H1 (cell line): ENCODE measurements around the gene COL6A1. TPM values are rescaled to one million over a fixed set of nuclear protein-coding genes. Genes with fewer than 3 reads are reported as not detected.

ENCODE experiments used
- CTCF ChIA-PET: fragments of 300-600 bp; sonication (Branson Sonifier 250); formaldehyde crosslinking; loops from one replicate; lab custom pipeline; 2021; ENCODE audit not compliant: partially characterized antibody; lab: Charles Lee
- POLR2A ChIA-PET: fragments of 300-600 bp; sonication (Branson Sonifier 250); formaldehyde crosslinking; loops from one replicate; lab custom pipeline; 2021; ENCODE audit warnings: inconsistent platforms; ENCODE audit not compliant: partially characterized antibody; lab: Charles Lee
- DNase-seq, 2 experiments: peaks; one replicate each; pipeline versions ENCODE4 v3.0.0 to v3.0.0-alpha.2; 2010 to 2022; ENCODE audit warnings: low spot score in 2 of 2, low read depth in 1 of 2, mixed read lengths in 1 of 2
- FAIRE-seq: peaks from 2 replicates; lab custom pipeline; 2011; peaks lifted over from hg19 to GRCh38; lab: Jason Lieb, UNC
- H2AFZ ChIP-seq: 2 replicates; pipeline ENCODE4 v1.8.1; 2012; ENCODE audit warnings: low read length, inconsistent platforms
- H2AK5ac ChIP-seq: 2 replicates; pipeline ENCODE4 v1.6.1; 2013; ENCODE audit warnings: low read depth, low read length
- H2BK120ac ChIP-seq: replicated peaks from 2 replicates; pipeline ENCODE3; 2013; ENCODE audit warnings: low read depth, low read length, inconsistent platforms
- H2BK12ac ChIP-seq: 2 replicates; pipeline ENCODE4 v1.6.1; 2013; ENCODE audit warnings: low read depth, low read length
- H2BK15ac ChIP-seq: 2 replicates; pipeline ENCODE4 v1.6.1; 2013; ENCODE audit warnings: low read length
- H2BK20ac ChIP-seq: 2 replicates; pipeline ENCODE4 v1.6.1; 2013; ENCODE audit warnings: low read length
- H2BK5ac ChIP-seq: 2 replicates; pipeline ENCODE4 v1.6.1; 2013; ENCODE audit warnings: low read depth, low read length
- H3K14ac ChIP-seq: 2 replicates; pipeline ENCODE4 v1.6.1; 2013; ENCODE audit warnings: inconsistent platforms; ENCODE audit not compliant: insufficient read length
- H3K18ac ChIP-seq: 2 replicates; pipeline ENCODE4 v1.6.1; 2013; ENCODE audit warnings: low read length; ENCODE audit errors: extremely low read depth
- H3K23ac ChIP-seq: 2 replicates; pipeline ENCODE4 v1.6.1; 2013; ENCODE audit warnings: inconsistent platforms; ENCODE audit not compliant: insufficient read length
- H3K23me2 ChIP-seq: 2 replicates; pipeline ENCODE4 v1.6.1; 2013; ENCODE audit warnings: low read depth, low read length
- H3K27ac ChIP-seq: 2 replicates; pipeline ENCODE4 v1.6.1; 2011; ENCODE audit warnings: low read depth, low read length, inconsistent platforms
- H3K27me3 ChIP-seq, 4 experiments: replicated peaks in 1 of 4; 1 replicate in 1 of 4; 2 replicates in 3 of 4; pipeline versions ENCODE4 v1.6.1 to v1.8.1; 2011 to 2013; ENCODE audit warnings: low read length in 3 of 4, mild to moderate bottlenecking in 3 of 4, inconsistent platforms in 2 of 4, mixed read lengths in 2 of 4, moderate library complexity in 1 of 4; ENCODE audit not compliant: control insufficient read depth in 3 of 4, insufficient read depth in 3 of 4; ENCODE audit errors: extremely low read depth in 1 of 4
- H3K36me3 ChIP-seq, 4 experiments: 2 replicates each; pipeline versions ENCODE4 v1.6.1 to v1.8.1; 2011 to 2013; ENCODE audit warnings: mild to moderate bottlenecking in 4 of 4, low read length in 3 of 4, moderate library complexity in 2 of 4, control low read depth in 1 of 4, inconsistent platforms in 1 of 4; ENCODE audit not compliant: insufficient read depth in 4 of 4, control insufficient read depth in 2 of 4
- H3K4ac ChIP-seq: replicated peaks from 2 replicates; pipeline ENCODE3; 2013; ENCODE audit warnings: low read length, low read depth, mixed read lengths, inconsistent platforms; ENCODE audit not compliant: insufficient read length
- H3K4me1 ChIP-seq, 4 experiments: replicated peaks in 1 of 4; 1 replicate in 1 of 4; 2 replicates in 3 of 4; pipeline versions ENCODE4 v1.6.1 to v1.8.1; 2011 to 2013; ENCODE audit warnings: low read length in 3 of 4, inconsistent platforms in 2 of 4, mixed read lengths in 1 of 4; ENCODE audit not compliant: insufficient read depth in 4 of 4, control insufficient read depth in 3 of 4
- H3K4me2 ChIP-seq, 2 experiments: 2 replicates each; pipeline versions ENCODE4 v1.6.1 to v1.8.1; 2011 to 2013; ENCODE audit warnings: low read depth in 2 of 2, low read length in 2 of 2, control low read depth in 1 of 2, inconsistent platforms in 1 of 2, mild to moderate bottlenecking in 1 of 2; ENCODE audit not compliant: insufficient read depth in 1 of 2
- H3K4me3 ChIP-seq, 4 experiments: fragments of 200-600, 300-600 bp in 1 of 4; sonication (generic), shearing (Covaris generic), sonication (Bioruptor Twin) in 1 of 4; 2 replicates each; pipeline versions ENCODE4 v1.5.1 to v1.8.1; 2011 to 2016; ENCODE audit warnings: low read length in 4 of 4, low read depth in 3 of 4, control low read depth in 2 of 4, inconsistent platforms in 2 of 4, mild to moderate bottlenecking in 2 of 4, mixed read lengths in 1 of 4, moderate library complexity in 1 of 4; ENCODE audit not compliant: insufficient read depth in 2 of 4; ENCODE audit errors: extremely low read depth in 1 of 4
- H3K56ac ChIP-seq: replicated peaks from 2 replicates; pipeline ENCODE3; 2013; ENCODE audit warnings: low read depth, mild to moderate bottlenecking, mixed read lengths, low read length, inconsistent platforms; ENCODE audit not compliant: insufficient read length
- H3K79me1 ChIP-seq: 2 replicates; pipeline ENCODE4 v1.6.1; 2013; ENCODE audit warnings: low read depth, low read length, control low read depth
- H3K79me2 ChIP-seq, 2 experiments: 2 replicates each; pipeline versions ENCODE4 v1.6.1 to v1.8.1; 2012 to 2013; ENCODE audit warnings: low read length in 2 of 2, mild to moderate bottlenecking in 2 of 2, inconsistent platforms in 1 of 2; ENCODE audit not compliant: insufficient read depth in 2 of 2, control insufficient read depth in 1 of 2
- H3K9ac ChIP-seq, 4 experiments: replicated peaks in 1 of 4; 1 replicate in 1 of 4; 2 replicates in 3 of 4; pipeline versions ENCODE4 v1.6.1 to v1.8.1; 2011 to 2013; ENCODE audit warnings: low read depth in 3 of 4, low read length in 3 of 4, control low read depth in 2 of 4, mild to moderate bottlenecking in 2 of 4, moderate library complexity in 2 of 4, inconsistent platforms in 1 of 4; ENCODE audit errors: extremely low read depth in 1 of 4
- H3K9me3 ChIP-seq, 2 experiments: 2 replicates each; pipeline versions ENCODE4 v1.6.1 to v1.8.1; 2012 to 2013; ENCODE audit warnings: mild to moderate bottlenecking in 2 of 2, moderate library complexity in 2 of 2, control low read depth in 1 of 2, inconsistent platforms in 1 of 2, low read depth in 1 of 2, low read length in 1 of 2, mixed read lengths in 1 of 2; ENCODE audit not compliant: insufficient read depth in 2 of 2
- H4K20me1 ChIP-seq, 2 experiments: replicated peaks in 1 of 2; 2 replicates each; pipeline versions ENCODE3 to v1.8.1; 2011 to 2013; ENCODE audit warnings: inconsistent platforms in 2 of 2, low read length in 2 of 2, mild to moderate bottlenecking in 1 of 2; ENCODE audit not compliant: insufficient read depth in 2 of 2, control insufficient read depth in 1 of 2
- H4K5ac ChIP-seq: 2 replicates; pipeline ENCODE4 v1.6.1; 2013; ENCODE audit warnings: low read length, low read depth, mixed read lengths, inconsistent platforms; ENCODE audit not compliant: insufficient read length
- H4K8ac ChIP-seq: 2 replicates; pipeline ENCODE4 v1.8.0; 2013; ENCODE audit warnings: mild to moderate bottlenecking, moderate library complexity, low read length, inconsistent platforms; ENCODE audit not compliant: insufficient read depth; ENCODE audit errors: extremely low read depth
- H4K91ac ChIP-seq: replicated peaks from 2 replicates; pipeline ENCODE3; 2013; ENCODE audit warnings: low read length, mixed read lengths, inconsistent platforms; ENCODE audit not compliant: insufficient read length
- BCL11A ChIP-seq, 2 experiments: IDR thresholded peaks; one replicate each; pipeline ENCODE4 v1.6.1; 2011; ENCODE audit warnings: low read depth in 2 of 2, low read length in 2 of 2, mild to moderate bottlenecking in 2 of 2
- CBX5 ChIP-seq: fragments of 300-800, 300-1000 bp; sonication (generic); IDR thresholded peaks from 2 replicates; pipeline ENCODE4 v1.7.1; 2016; ENCODE audit warnings: antibody characterized with exemption, low read length, low read depth
- CHD1 ChIP-seq: IDR thresholded peaks from 2 replicates; pipeline ENCODE4 v1.6.1; 2012; ENCODE audit warnings: low read depth, low read length, improper control_type of control experiment
- CHD2 ChIP-seq: IDR thresholded peaks from 2 replicates; pipeline ENCODE4 v1.6.1; 2012; ENCODE audit warnings: low read length, improper control_type of control experiment
- GTF2F1 ChIP-seq: IDR thresholded peaks from 2 replicates; pipeline ENCODE4 v1.6.1; 2012; ENCODE audit warnings: low read depth, low read length, improper control_type of control experiment, borderline replicate concordance
- MAFK ChIP-seq: IDR thresholded peaks from 2 replicates; pipeline ENCODE4 v1.6.1; 2012; ENCODE audit warnings: low read depth, mild to moderate bottlenecking, improper control_type of control experiment, low read length
- PHF8 ChIP-seq: fragments of 200-600 bp; sonication (generic); conservative IDR thresholded peaks from 2 replicates; pipeline ENCODE4 v1.7.1; 2012; ENCODE audit warnings: low read depth, mild to moderate bottlenecking, inconsistent platforms, low read length, moderate library complexity
- POLR2A ChIP-seq, 2 experiments: IDR thresholded peaks; 1 replicate in 1 of 2; 2 replicates in 1 of 2; pipeline ENCODE4 v1.6.1; 2011; ENCODE audit warnings: low read depth in 2 of 2, low read length in 2 of 2, mild to moderate bottlenecking in 2 of 2; ENCODE audit errors: control extremely low read depth in 1 of 2
- POLR2AphosphoS5 ChIP-seq: IDR thresholded peaks from 2 replicates; pipeline ENCODE4 v1.6.1; 2011; ENCODE audit warnings: low read depth, low read length
- RBBP5 ChIP-seq: IDR thresholded peaks from 2 replicates; pipeline ENCODE4 v1.7.1; 2012; ENCODE audit warnings: low read depth, mild to moderate bottlenecking, inconsistent platforms, low read length, moderate library complexity, borderline replicate concordance
- RFX5 ChIP-seq: IDR thresholded peaks from 2 replicates; pipeline ENCODE4 v1.6.1; 2011; ENCODE audit warnings: low read depth, low read length, improper control_type of control experiment, borderline replicate concordance
- SAP30 ChIP-seq: fragments of 300-600 bp; sonication (generic); IDR thresholded peaks from 2 replicates; pipeline ENCODE4 v1.7.1; 2012; ENCODE audit warnings: low read length, moderate library complexity, mild to moderate bottlenecking, inconsistent platforms; ENCODE audit not compliant: insufficient read depth, insufficient replicate concordance
- SUZ12 ChIP-seq: fragments of 200-600 bp; sonication (generic); IDR thresholded peaks from 2 replicates; pipeline ENCODE4 v1.6.1; 2012; ENCODE audit warnings: mild to moderate bottlenecking, inconsistent platforms, low read length, moderate library complexity, mixed read lengths
- TCF12 ChIP-seq: IDR thresholded peaks from 2 replicates; pipeline ENCODE4 v1.6.1; 2011; ENCODE audit warnings: low read depth, mild to moderate bottlenecking, low read length
- WGBS, 2 experiments: shearing (Covaris generic) in 1 of 2; methylation state at CpG; one replicate each; pipeline versions ENCODE4 v1.1.6 to v1.1.7; 2013 to 2015; ENCODE audit warnings: low lambda C conversion rate in 2 of 2, mixed read lengths in 2 of 2, inconsistent platforms in 1 of 2, low coverage in 1 of 2, missing lambda C conversion rate in 1 of 2; ENCODE audit not compliant: insufficient replicate concordance in 2 of 2, insufficient coverage in 1 of 2, insufficient read length in 1 of 2; ENCODE audit errors: extremely low coverage in 1 of 2, missing lambda C conversion rate in 1 of 2; 5-methylcytosine and 5-hydroxymethylcytosine counted together
- polyA plus RNA-seq, 7 experiments: library from polyadenylated mRNA; depleted of rRNA in 3 of 7; stranded (reverse) in 5 of 7; unstranded in 2 of 7; fragments of >200 nt in 5 of 7; fragments of 200-250 nt in 2 of 7; gene quantifications; 1 replicate in 5 of 7; 2 replicates in 1 of 7; 4 replicates in 1 of 7; pipeline versions ENCODE4 v1.2.1 to v1.2.3, GENCODE V29; 2011 to 2013; ENCODE audit warnings: missing spikeins in 2 of 7, mixed read lengths in 2 of 7
- total RNA-seq: library from RNA; stranded (reverse); fragmentation: NEBNext Ultra II Directional; extraction: Animal tissue kit (Norgen Biotek cat#: 25700); gene quantifications from 2 replicates; pipeline ENCODE4 v1.2.1, GENCODE V29; 2021
- TF ChIP-seq, protein P1 (sequence below): IDR thresholded peaks from 2 replicates; pipeline ENCODE4 v1.6.1; 2011; ENCODE audit warnings: low read depth, mild to moderate bottlenecking, low read length; ENCODE audit not compliant: insufficient read depth

Gene COL6A1
- total and polyA plus RNA-seq, 2 of the 8 experiments (the other 6 are each of a cell fraction or from before 2014, with no cell fraction given), result 100 to 115 TPM

DNA sequence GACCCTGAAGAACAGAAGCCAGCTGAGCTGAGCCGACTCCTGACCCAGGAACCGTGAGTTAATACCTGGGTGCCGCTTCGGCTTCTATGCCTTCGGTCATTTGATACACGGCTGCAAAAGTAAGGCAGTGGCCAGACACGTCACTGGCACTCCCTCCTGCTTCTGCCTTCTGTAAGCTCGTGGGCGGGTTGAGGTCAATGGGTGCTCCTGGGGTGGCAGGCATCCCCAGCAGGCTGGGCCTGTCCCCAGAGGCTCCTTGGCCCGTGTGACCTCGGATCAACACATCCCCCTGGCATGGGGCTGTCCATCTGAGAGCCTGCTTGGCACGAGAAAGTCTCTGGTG, 35.7 kb upstream of the COL6A1 start:
- no peaks in the 10 kb centered on the region for H3K79me1 ChIP-seq
- peaks cover 0 to 3% (median 0%) of the 10 kb centered on the region in 4 experiments; a peak in 1 of 7 replicates for H3K27me3 ChIP-seq
- H4K8ac ChIP-seq, result no peak overlapping the region
- no peak for DNase-seq
- H2BK20ac ChIP-seq, result no peak overlapping the region
- peaks cover 0 to 7% of the 10 kb centered on the region in 2 experiments; a peak in 1 of 4 replicates for H3K9me3 ChIP-seq
- no peaks in the 10 kb centered on the region for H3K79me2 ChIP-seq
- no peak overlapping the region for H2BK15ac ChIP-seq
- no peak overlapping the region for H2BK12ac ChIP-seq
- H3K14ac ChIP-seq, result no peak overlapping the region
- H4K5ac ChIP-seq, result no peak overlapping the region
- no peak overlapping the region for H3K18ac ChIP-seq
- H2AFZ ChIP-seq, result no peak overlapping the region
- no peak for FAIRE-seq
- H3K23me2 ChIP-seq, result no peaks in the 10 kb centered on the region
- H3K23ac ChIP-seq, result no peak overlapping the region
- H3K4me2 ChIP-seq, result no peak overlapping the region
- no peak overlapping the region for H2BK120ac ChIP-seq
- H3K36me3 ChIP-seq, result no peaks in the 10 kb centered on the region
- no peak overlapping the region for H4K91ac ChIP-seq
- no peak overlapping the region for H3K9ac ChIP-seq
- no peaks in the 10 kb centered on the region; a peak in 1 of 7 replicates for H3K4me1 ChIP-seq
- WGBS, 2 experiments, result 95% methylated on average over 12 of the region's 12 CpGs; no CpG with 5 or more reads in 1 of the 2 experiments
- CTCF ChIA-PET, result interaction anchor here (1.3 kb wide), 3 partner anchors 10 to 23 kb away, joined by 3 to 5 read pairs (median 3); no protein-coding TSS in a partner anchor
- no peak overlapping the region for H3K56ac ChIP-seq
- no peak overlapping the region for H2AK5ac ChIP-seq
- no peaks in the 10 kb centered on the region for H4K20me1 ChIP-seq
- H3K27ac ChIP-seq, result no peak overlapping the region
- no peak overlapping the region for H3K4ac ChIP-seq
- no peak overlapping the region for H2BK5ac ChIP-seq
- H3K4me3 ChIP-seq, result no peak overlapping the region
- POLR2A ChIA-PET, result interaction anchor here (1.3 kb wide), 1 partner anchor 24 kb away, joined by 3 read pairs; no protein-coding TSS in a partner anchor
- no peak for TF ChIP-seq SAP30
- no peak for TF ChIP-seq RFX5
- no peak for TF ChIP-seq CBX5
- TF ChIP-seq PHF8, result no peak
- TF ChIP-seq, protein P1, sequence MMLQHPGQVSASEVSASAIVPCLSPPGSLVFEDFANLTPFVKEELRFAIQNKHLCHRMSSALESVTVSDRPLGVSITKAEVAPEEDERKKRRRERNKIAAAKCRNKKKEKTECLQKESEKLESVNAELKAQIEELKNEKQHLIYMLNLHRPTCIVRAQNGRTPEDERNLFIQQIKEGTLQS, result no peak
- TF ChIP-seq POLR2A (IDR thresholded peaks at IDR 0.05; ENCODE audit: control extremely low read depth in 1 of 2, low read depth in 2 of 2, low read length in 2 of 2), result no peak
- TF ChIP-seq GTF2F1, result no peak
- no peak for TF ChIP-seq BCL11A (IDR thresholded peaks at IDR 0.05; ENCODE audit: low read depth in 2 of 2, low read length in 2 of 2)
- TF ChIP-seq SUZ12, result no peak
- no peak for TF ChIP-seq TCF12
- no peak for TF ChIP-seq MAFK
- no peak for TF ChIP-seq POLR2AphosphoS5
- TF ChIP-seq CHD1, result no peak
- TF ChIP-seq RBBP5, result no peak
- TF ChIP-seq CHD2, result no peak
